K562 (cell line): ENCODE results near the gene ABHD14A. TPM values are rescaled to one million over a fixed set of nuclear protein-coding genes. Genes with fewer than 3 reads are reported as not detected.
"Not testable (repeated sequence)": the region's sequence is repeated elsewhere in the genome, so short reads cannot be mapped to it uniquely, and the experiment has no call there.

Experiments
- ATAC-seq: fragments of 200-7000 bp; cut with Tn5 transposase; 3 replicates; pipeline ENCODE4 v1.9.1; 2020; ENCODE audit warnings: moderate library complexity
- BruUV-seq: library from RNA; stranded (reverse); fragments of 400-500 nt; replicated peaks from 2 replicates; lab custom pipeline; 2021; lab: Mats Ljungman, UMichigan
- CTCF ChIA-PET: fragments of 300-600 bp; formaldehyde crosslinking; extraction: SDS; loops from one replicate; lab custom pipeline; 2021; ENCODE audit warnings: low intra/inter-chr PET ratio; lab: Yijun Ruan, JAX
- POLR2A ChIA-PET: fragments of 300-600, 350-650 bp; sonication (Branson Sonifier 250); formaldehyde crosslinking; extraction: SDS; loops from one replicate; lab custom pipeline; 2021; ENCODE audit warnings: antibody characterized with exemption, inconsistent platforms; lab: Yijun Ruan, JAX
- DNase-seq, 4 experiments: peaks; one replicate each; pipeline versions ENCODE4 v3.0.0 to v3.0.0-alpha.2; 2011 to 2018; ENCODE audit warnings: low spot score in 3 of 4, mixed read lengths in 3 of 4; ENCODE audit errors: extremely low read depth in 1 of 4
- FAIRE-seq: peaks from 2 replicates; lab custom pipeline; 2011; peaks lifted over from hg19 to GRCh38; lab: Jason Lieb, UNC
- H2AFZ ChIP-seq: 2 replicates; pipeline ENCODE4 v1.6.0; 2011; ENCODE audit warnings: low read depth, low read length, control low read depth, inconsistent platforms
- H3K27ac ChIP-seq: fragments of 200-600 bp; 3 replicates; pipeline ENCODE4 v1.8.0; 2011; ENCODE audit warnings: low read depth, mild to moderate bottlenecking, control low read depth, inconsistent platforms, low read length, moderate library complexity, mixed read lengths; ENCODE audit errors: extremely low read depth
- H3K27me3 ChIP-seq, 2 experiments: fragments of 300-600 bp in 1 of 2; 2 replicates in 1 of 2; 3 replicates in 1 of 2; pipeline versions ENCODE4 v1.6.0 to v1.8.0; 2011; ENCODE audit warnings: inconsistent platforms in 2 of 2, low read length in 2 of 2, mild to moderate bottlenecking in 1 of 2, mixed read lengths in 1 of 2, moderate library complexity in 1 of 2; ENCODE audit not compliant: control insufficient read depth in 2 of 2, insufficient read depth in 2 of 2
- H3K36me3 ChIP-seq: fragments of 300-600 bp; 3 replicates; pipeline ENCODE4 v1.8.0; 2011; ENCODE audit warnings: mild to moderate bottlenecking, low read length, inconsistent platforms; ENCODE audit not compliant: control insufficient read depth, insufficient read depth
- H3K4me1 ChIP-seq, 2 experiments: fragments of 200-600 bp in 1 of 2; replicated peaks in 1 of 2; 2 replicates in 1 of 2; 3 replicates in 1 of 2; pipeline versions ENCODE4 v1.5.1 to v1.8.0; 2011; ENCODE audit warnings: inconsistent platforms in 2 of 2, low read length in 2 of 2, mild to moderate bottlenecking in 1 of 2, mixed read lengths in 1 of 2, moderate library complexity in 1 of 2; ENCODE audit not compliant: control insufficient read depth in 2 of 2, insufficient read depth in 2 of 2
- H3K4me2 ChIP-seq: 2 replicates; pipeline ENCODE4 v1.6.1; 2011; ENCODE audit warnings: low read length, control low read depth, inconsistent platforms, mixed read lengths; ENCODE audit not compliant: insufficient read depth
- H3K4me3 ChIP-seq: fragments of 200-600 bp; sonication (generic), shearing (Covaris generic); 2 replicates; pipeline ENCODE4 v1.5.1; 2016; ENCODE audit warnings: control low read depth, inconsistent platforms
- H3K79me2 ChIP-seq: fragments of 200-600 bp; 3 replicates; pipeline ENCODE4 v1.8.0; 2011; ENCODE audit warnings: low read length, inconsistent platforms; ENCODE audit not compliant: control insufficient read depth, insufficient read depth
- H3K9ac ChIP-seq, 2 experiments: 2 replicates each; pipeline versions ENCODE4 v1.6.0 to v1.6.1; 2011; ENCODE audit warnings: low read depth in 2 of 2, low read length in 2 of 2, control low read depth in 1 of 2, inconsistent platforms in 1 of 2, mild to moderate bottlenecking in 1 of 2, mixed read lengths in 1 of 2; ENCODE audit not compliant: insufficient read depth in 1 of 2
- H3K9me1 ChIP-seq: one replicate; pipeline ENCODE4 v1.6.0; 2011; ENCODE audit warnings: inconsistent platforms, mild to moderate bottlenecking, low read length, moderate library complexity; ENCODE audit not compliant: control insufficient read depth, insufficient read depth
- H3K9me3 ChIP-seq: replicated peaks from 2 replicates; pipeline ENCODE4 v1.5.1; 2011; ENCODE audit warnings: low read depth, low read length, inconsistent platforms; ENCODE audit not compliant: control insufficient read depth, insufficient read depth
- H4K20me1 ChIP-seq: replicated peaks from 2 replicates; pipeline ENCODE4 v1.6.1; 2011; ENCODE audit warnings: low read length, inconsistent platforms, mixed read lengths; ENCODE audit not compliant: control insufficient read depth, insufficient read depth
- POLR2G ChIP-seq: fragments of 200-400 bp; formaldehyde crosslinking; IDR thresholded peaks from 2 replicates; pipeline ENCODE4 v1.6.1; 2017; ENCODE audit warnings: low read depth, mild to moderate bottlenecking, antibody characterized with exemption, low read length, moderate library complexity
- PTBP1 ChIP-seq: fragments of 200-400 bp; formaldehyde crosslinking; IDR thresholded peaks from 2 replicates; pipeline ENCODE4 v1.6.1; 2017; ENCODE audit warnings: low read depth, low read length
- RBFOX2 ChIP-seq: fragments of 200-400 bp; formaldehyde crosslinking; IDR thresholded peaks from 2 replicates; pipeline ENCODE4 v1.6.1; 2017; ENCODE audit warnings: low read depth, mild to moderate bottlenecking, low read length, moderate library complexity
- TFAP4 ChIP-seq: sonication (generic); formaldehyde crosslinking; IDR thresholded peaks from 2 replicates; pipeline ENCODE4 v1.8.0; 2022; ENCODE audit warnings: missing genetic modification reagents, mild to moderate bottlenecking, moderate library complexity, borderline replicate concordance
- ZBTB33 ChIP-seq: sonication (generic); formaldehyde crosslinking; IDR thresholded peaks from 2 replicates; pipeline ENCODE4 v1.8.1; 2023; ENCODE audit warnings: mild to moderate bottlenecking, missing genetic modification reagents
- WGBS: fragments of 100-300 bp; shearing (Covaris generic); methylation state at CpG from one replicate; pipeline ENCODE4 v1.1.6; 2016; ENCODE audit warnings: low coverage, mixed read lengths; ENCODE audit not compliant: insufficient coverage; ENCODE audit errors: missing lambda C conversion rate; 5-methylcytosine and 5-hydroxymethylcytosine counted together
- in situ Hi-C: fragments of 300-500 bp; cut with MboI; formaldehyde crosslinking; loops from 4 replicates; pipeline ENCODE4 v1.15.0; 2018; ENCODE audit warnings: inconsistent platforms, mixed read lengths
- intact Hi-C: fragments of 100-400 bp; cut with micrococcal nuclease; formaldehyde crosslinking; loops from 2 replicates; pipeline ENCODE4 v1.14.2; 2022
- polyA plus RNA-seq, 8 experiments: library from polyadenylated mRNA; depleted of rRNA in 4 of 8; stranded (reverse) in 5 of 8; unstranded in 3 of 8; fragments of >200 nt; fragmentation: Nextera tagmentation in 2 of 8; fragmentation: Illumina TruSeq in 1 of 8; extraction: Ambion mirVana in 2 of 8; extraction: Trizol in 1 of 8; gene quantifications; 2 replicates each; pipeline versions ENCODE4 v1.2.1 to v1.2.3, GENCODE V29; 2011 to 2014; ENCODE audit warnings: inconsistent platforms in 1 of 8, missing spikeins in 1 of 8
- total RNA-seq, 7 experiments: library from RNA; depleted of rRNA in 6 of 7; stranded (reverse); fragments of >200 nt in 6 of 7; fragmentation: Illumina TruSeq in 2 of 7; extraction: Trizol in 2 of 7; gene quantifications; 2 replicates each; pipeline versions ENCODE4 v1.2.1 to v1.2.3, GENCODE V29; 2011 to 2021; ENCODE audit warnings: low replicate concordance in 1 of 7

ABHD14A gene
- total and polyA plus RNA-seq, 9 of the 15 experiments (the other 6 are each of a cell fraction or from before 2014, with no cell fraction given) = 0.90 to 10.5 (median 8.3) TPM

GRCh38 chr3:51990501-51990971, 15.7 kb downstream of the ABHD14A start:
- H3K9me1 ChIP-seq, H3K27me3 ChIP-seq, H2AFZ ChIP-seq, FAIRE-seq, intact Hi-C loops, DNase-seq, H3K4me3 ChIP-seq, H3K4me2 ChIP-seq, ATAC-seq, H4K20me1 ChIP-seq, BruUV-seq, H3K9ac ChIP-seq, H3K9me3 ChIP-seq, CTCF ChIA-PET, in situ Hi-C loops: not testable (repeated sequence)
- 98% methylated on average over 7 of the region's 38 CpGs for WGBS
- H3K79me2 ChIP-seq = peaks cover 42% of the 10 kb centered on the region
- POLR2A ChIA-PET = interaction anchor here (0.6 to 6.0 kb wide), 6 partner anchors 8 to 458 kb away, joined by 3 to 105 read pairs (median 5); partner anchors contain the start of genes ABHD14A, ABHD14B and ACY1
- H3K27ac ChIP-seq = peak overlapping the region; percentile 46; the same call in 1 of the 3 replicates
- peaks cover 59% of the 10 kb centered on the region for H3K36me3 ChIP-seq
- 0 out of 2 replicates have a peak, but pooled peaks have one; percentile 5 for TF ChIP-seq PTBP1
- peak; percentile 62 for TF ChIP-seq POLR2G
- TF ChIP-seq TFAP4 = peak; percentile 17; the same call in 1 of the 2 replicates
- TF ChIP-seq ZBTB33 (CRISPR knock-in tag) = peak; percentile 91
- TF ChIP-seq RBFOX2 = peak; percentile 58
- H3K4me1 ChIP-seq = peaks cover 36 to 55% of the 10 kb centered on the region in 2 experiments
